Ectodermal cell (in vitro differentiated cells): ENCODE measurements around the gene NKTR.
A peak's percentile ranks its signal among the peaks of the same experiment; 100 is the strongest.
"Not testable (repeated sequence)": the region's sequence is repeated elsewhere in the genome, so short reads cannot be mapped to it uniquely, and the experiment has no call there.

Experiments
- H3K27ac ChIP-seq: 2 replicates; pipeline ENCODE4 v1.7.0; 2013; ENCODE audit warnings: mild to moderate bottlenecking, low read depth, low read length; ENCODE audit not compliant: insufficient read depth, poor library complexity, severe bottlenecking
- H3K27me3 ChIP-seq: 2 replicates; pipeline ENCODE4 v1.7.0; 2013; ENCODE audit warnings: mild to moderate bottlenecking, low read length; ENCODE audit not compliant: insufficient read depth, control insufficient read depth, poor library complexity, severe bottlenecking
- H3K36me3 ChIP-seq: one replicate; pipeline ENCODE4 v1.7.0; 2013; ENCODE audit warnings: low read length; ENCODE audit not compliant: control insufficient read depth, insufficient read depth
- H3K4me1 ChIP-seq: one replicate; pipeline ENCODE4 v1.7.0; 2013; ENCODE audit warnings: low read length; ENCODE audit not compliant: control insufficient read depth, insufficient read depth
- H3K4me3 ChIP-seq: 2 replicates; pipeline ENCODE4 v1.7.0; 2013; ENCODE audit warnings: low read depth, low read length, control low read depth; ENCODE audit not compliant: insufficient read depth
- H3K9me3 ChIP-seq: 2 replicates; pipeline ENCODE4 v1.7.0; 2013; ENCODE audit warnings: mild to moderate bottlenecking, low read length, moderate library complexity; ENCODE audit not compliant: control insufficient read depth
- WGBS, 2 experiments: methylation state at CpG; one replicate each; pipeline ENCODE4 v1.1.7; 2013; ENCODE audit warnings: missing lambda C conversion rate in 2 of 2; 5-methylcytosine and 5-hydroxymethylcytosine counted together

Gene NKTR

GRCh38 chr3:42578054-42578453 lies 22.4 kb upstream of the NKTR start:
- WGBS, 2 experiments, result 100% methylated on average over 3 to 4 of the region's 4 CpGs
- H3K27me3 ChIP-seq, result no peaks in the 10 kb centered on the region
- H3K4me1 ChIP-seq, result peaks cover 6% of the 10 kb centered on the region
- H3K9me3 ChIP-seq, result no peaks in the 10 kb centered on the region
- H3K27ac ChIP-seq, result no peak overlapping the region
- no peaks in the 10 kb centered on the region for H3K36me3 ChIP-seq
- H3K4me3 ChIP-seq, result no peak overlapping the region

GRCh38 chr3:42579346-42579745 lies 21.1 kb upstream of the NKTR start:
- not testable (repeated sequence) for H3K9me3 ChIP-seq, H3K36me3 ChIP-seq, H3K4me3 ChIP-seq, H3K27ac ChIP-seq, H3K27me3 ChIP-seq, H3K4me1 ChIP-seq
- 93 to 94% methylated on average over 4 of the region's 4 CpGs for WGBS, 2 experiments

GRCh38 chr3:42581400-42581708 lies 19.1 kb upstream of the NKTR start:
- H3K27ac ChIP-seq, result no peak overlapping the region
- H3K4me3 ChIP-seq, result peak overlapping the region; percentile 88
- H3K4me1 ChIP-seq, result peaks cover 9% of the 10 kb centered on the region
- no peaks in the 10 kb centered on the region for H3K27me3 ChIP-seq
- no peaks in the 10 kb centered on the region for H3K9me3 ChIP-seq
- WGBS, 2 experiments, result 0 to 1% methylated on average over 10 to 11 of the region's 11 CpGs
- H3K36me3 ChIP-seq, result no peaks in the 10 kb centered on the region

- Histone ChIP-seq H3K4me1 (peaks cover 9% of the 10 kb centered on the region), H3K36me3 (no peaks in the 10 kb centered on the region), H3K9me3 (no peaks in the 10 kb centered on the region), H3K27ac (peak within 1 kb of the TSS; percentile 82), H3K4me3 (peak within 1 kb of the TSS; percentile 88), H3K27me3 (no peaks in the 10 kb centered on the region)
- 0% methylated on average over 77 of the region's 77 CpGs for WGBS, 2 experiments
Observed at GRCh38 chr3:42581709-42582473, 18.6 kb upstream of the NKTR start, which contains the start of gene SEC22C. Gene SEC22C, minus strand, starts transcription at chr3:42581967. Its CDS starts 12,921 bp downstream, at chr3:42569046.

- no peaks in the 10 kb centered on the region for H3K9me3 ChIP-seq
- peak overlapping the region; percentile 82 for H3K27ac ChIP-seq
- H3K27me3 ChIP-seq, result no peaks in the 10 kb centered on the region
- H3K4me1 ChIP-seq, result peaks cover 9% of the 10 kb centered on the region
- H3K4me3 ChIP-seq, result peak overlapping the region; percentile 88
- no peaks in the 10 kb centered on the region for H3K36me3 ChIP-seq
- WGBS, 2 experiments, result 0 to 3% methylated on average over 3 of the region's 3 CpGs
Observed at GRCh38 chr3:42582474-42583070, 17.9 kb upstream of the NKTR start.

- Histone ChIP-seq H3K27ac (no peak overlapping the region), H3K36me3 (no peaks in the 10 kb centered on the region), H3K4me3 (no peak overlapping the region), H3K27me3 (no peaks in the 10 kb centered on the region), H3K9me3 (no peaks in the 10 kb centered on the region), H3K4me1 (peaks cover 12% of the 10 kb centered on the region)
- WGBS, 2 experiments, result 91 to 94% methylated on average over 5 of the region's 5 CpGs
Observed at GRCh38 chr3:42588625-42589024, 11.9 kb upstream of the NKTR start.

- H3K4me3 ChIP-seq, result no peak overlapping the region
- H3K9me3 ChIP-seq, result no peaks in the 10 kb centered on the region
- WGBS, 2 experiments, result 95 to 96% methylated on average over 20 of the region's 20 CpGs
- no peaks in the 10 kb centered on the region for H3K27me3 ChIP-seq
- no peaks in the 10 kb centered on the region for H3K36me3 ChIP-seq
- no peak overlapping the region for H3K27ac ChIP-seq
- peaks cover 12% of the 10 kb centered on the region for H3K4me1 ChIP-seq
Observed at GRCh38 chr3:42589382-42590109, 10.9 kb upstream of the NKTR start.

GRCh38 chr3:42590989-42591756 lies 9.3 kb upstream of the NKTR start:
- no peaks in the 10 kb centered on the region for H3K9me3 ChIP-seq
- H3K36me3 ChIP-seq, result no peaks in the 10 kb centered on the region
- peak overlapping the region; percentile 57 for H3K4me3 ChIP-seq
- no peaks in the 10 kb centered on the region for H3K27me3 ChIP-seq
- 5 to 6% methylated on average over 44 of the region's 44 CpGs for WGBS, 2 experiments
- H3K4me1 ChIP-seq, result peaks cover 12% of the 10 kb centered on the region
- H3K27ac ChIP-seq, result peak overlapping the region; percentile 79

- Histone ChIP-seq H3K27me3 (no peaks in the 10 kb centered on the region), H3K27ac (peak overlapping the region; percentile 79), H3K9me3 (no peaks in the 10 kb centered on the region), H3K36me3 (no peaks in the 10 kb centered on the region), H3K4me3 (peak overlapping the region; percentile 57), H3K4me1 (peaks cover 12% of the 10 kb centered on the region)
- 57 to 62% methylated on average over 3 to 4 of the region's 4 CpGs for WGBS, 2 experiments
Observed at GRCh38 chr3:42591811-42592210, 8.7 kb upstream of the NKTR start.

- Histone ChIP-seq H3K27me3 (no peaks in the 10 kb centered on the region), H3K36me3 (no peaks in the 10 kb centered on the region)
- WGBS, 2 experiments, result 94 to 95% methylated on average over 1 of the region's 1 CpG
Observed at GRCh38 chr3:42593635-42594034, 6.9 kb upstream of the NKTR start.

More at GRCh38 chr3:42593635-42594034, 6.9 kb upstream of the NKTR start:
- Histone ChIP-seq H3K4me3 (no peak overlapping the region), H3K9me3 (no peaks in the 10 kb centered on the region), H3K4me1 (peaks cover 12% of the 10 kb centered on the region), H3K27ac (no peak overlapping the region)
